Bronchial epithelial cell (primary cell): ENCODE results near the gene NFKBIZ. TPM values are rescaled to one million over a fixed set of nuclear protein-coding genes. Genes with fewer than 3 reads are reported as not detected.
"Not testable (repeated sequence)": the region's sequence is repeated elsewhere in the genome, so short reads cannot be mapped to it uniquely, and the experiment has no call there.

Experiments used
- DNase-seq: peaks from one replicate; pipeline ENCODE4 v3.0.0-alpha.2; 2010; ENCODE audit warnings: low read depth
- FAIRE-seq: peaks from 2 replicates; lab custom pipeline; 2011; peaks lifted over from hg19 to GRCh38; lab: Jason Lieb, UNC
- H3K27me3 ChIP-seq: 2 replicates; pipeline ENCODE4 v1.5.1; 2011; ENCODE audit warnings: low read length; ENCODE audit not compliant: control insufficient read depth, insufficient read depth
- H3K36me3 ChIP-seq: 2 replicates; pipeline ENCODE4 v1.5.1; 2011; ENCODE audit warnings: low read length; ENCODE audit not compliant: control insufficient read depth, insufficient read depth
- H3K4me3 ChIP-seq: 2 replicates; pipeline ENCODE4 v1.5.1; 2011; ENCODE audit warnings: mild to moderate bottlenecking, low read depth, low read length, control low read depth
- CTCF ChIP-seq: IDR thresholded peaks from 2 replicates; pipeline ENCODE4 v1.5.1; 2011; ENCODE audit warnings: mild to moderate bottlenecking, moderate library complexity, low read length, control low read depth, inconsistent platforms; ENCODE audit not compliant: insufficient read depth, severe bottlenecking
- total RNA-seq: library from RNA; depleted of rRNA; stranded (reverse); fragments of >200 nt; gene quantifications from 2 replicates; pipeline ENCODE4 v1.2.1, GENCODE V29; 2014

The NFKBIZ gene
- total RNA-seq, 1 donor from 2014 or later: 40.3 TPM

GRCh38 chr3:101878589-101878988 lies 29.3 kb downstream of the NFKBIZ start:
- Histone ChIP-seq H3K36me3 (no peaks in the 10 kb centered on the region), H3K4me3 (no peak overlapping the region), H3K27me3 (no peaks in the 10 kb centered on the region)
- FAIRE-seq: no peak
- no peak for TF ChIP-seq CTCF
- no peak for DNase-seq

- H3K27me3 ChIP-seq: no peaks in the 10 kb centered on the region
- no peak for TF ChIP-seq CTCF
- H3K4me3 ChIP-seq: no peak overlapping the region
- no peaks in the 10 kb centered on the region for H3K36me3 ChIP-seq
- no peak for FAIRE-seq
- no peak for DNase-seq
Observed at GRCh38 chr3:101879102-101879501, 29.8 kb downstream of the NFKBIZ start.

GRCh38 chr3:101879623-101880284 lies 30.4 kb downstream of the NFKBIZ start:
- TF ChIP-seq CTCF: no peak
- FAIRE-seq (no peak), DNase-seq (no peak)
- no peaks in the 10 kb centered on the region for H3K36me3 ChIP-seq
- no peak overlapping the region for H3K4me3 ChIP-seq
- H3K27me3 ChIP-seq: no peaks in the 10 kb centered on the region

GRCh38 chr3:101884776-101885175 lies 35.5 kb downstream of the NFKBIZ start:
- H3K4me3 ChIP-seq: no peak overlapping the region
- DNase-seq (peak; percentile 92), FAIRE-seq (no peak)
- H3K27me3 ChIP-seq: no peaks in the 10 kb centered on the region
- TF ChIP-seq CTCF: no peak
- no peaks in the 10 kb centered on the region for H3K36me3 ChIP-seq

- not testable (repeated sequence) for FAIRE-seq, H3K36me3 ChIP-seq, H3K4me3 ChIP-seq, DNase-seq, H3K27me3 ChIP-seq
Observed at GRCh38 chr3:101885584-101885983, 36.3 kb downstream of the NFKBIZ start.

- Histone ChIP-seq H3K27me3 (no peaks in the 10 kb centered on the region), H3K36me3 (no peaks in the 10 kb centered on the region), H3K4me3 (no peak overlapping the region)
- TF ChIP-seq CTCF: no peak
- DNase-seq: peak; percentile 49
- no peak for FAIRE-seq
Observed at GRCh38 chr3:101886626-101887025, 37.3 kb downstream of the NFKBIZ start.
